ENCODE data around the gene UBQLN4. TPM values are rescaled to one million over a fixed set of nuclear protein-coding genes. Genes with fewer than 3 reads are reported as not detected.
"Not testable (repeated sequence)": the region's sequence is repeated elsewhere in the genome, so short reads cannot be mapped to it uniquely, and the experiment has no call there.

UBQLN4 gene
- total RNA-seq, 2 experiments from 2014 or later: 32.7 to 32.9 TPM

DNA sequence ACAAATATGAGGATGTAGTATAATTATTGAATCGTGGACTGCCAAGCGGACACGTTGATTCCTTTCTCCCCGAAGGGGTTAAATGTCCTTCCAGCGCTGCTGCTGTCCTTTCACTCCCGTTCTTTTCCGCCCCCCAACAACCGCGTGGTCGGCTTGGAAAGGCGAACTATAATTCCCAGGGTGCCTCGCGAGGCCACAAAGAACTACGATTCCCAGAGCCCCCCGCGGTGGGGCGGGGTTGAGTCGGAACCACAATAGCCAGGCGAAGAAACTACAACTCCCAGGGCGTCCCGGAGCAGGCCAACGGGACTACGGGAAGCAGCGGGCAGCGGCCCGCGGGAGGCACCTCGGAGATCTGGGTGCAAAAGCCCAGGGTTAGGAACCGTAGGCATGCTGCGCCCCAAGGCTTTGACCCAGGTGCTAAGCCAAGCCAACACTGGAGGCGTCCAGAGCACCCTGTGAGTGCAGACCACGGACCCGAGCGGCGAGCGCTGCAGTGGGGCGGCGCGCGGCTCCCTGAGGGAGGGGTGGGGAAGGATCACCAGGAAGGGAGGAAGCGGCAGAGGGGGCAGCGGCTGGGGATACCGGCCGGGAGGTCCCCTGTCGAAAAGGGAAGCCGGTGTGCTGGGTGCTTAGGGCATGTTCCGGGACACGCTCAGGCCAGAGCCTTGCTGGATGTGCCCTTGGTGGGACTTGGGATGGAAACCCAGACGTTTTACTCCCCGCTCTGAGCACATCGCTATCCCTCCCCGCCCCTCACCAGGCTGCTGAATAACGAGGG lies 1.1 kb upstream of the UBQLN4 start, which contains the start of gene LAMTOR2:
LAMTOR2 (plus strand) TSS at position 283 of the 781 bp plus-strand sequence; CDS start at position 391, 108 bp downstream.
- ChIA-PET POLR2A (no interaction called here), CTCF (interaction anchor here (1.2 to 2.2 kb wide), 3 partner anchors 12 to 34 kb away, joined by 3 to 11 read pairs (median 4); partner anchors contain the start of gene SSR2)
- Mint-ChIP-seq H3K9me3 (no peaks in the 10 kb centered on the region), H3K36me3 (peaks cover 6% of the 10 kb centered on the region), H3K27me3 (no peaks in the 10 kb centered on the region), H3K27ac (peak within 1 kb of the TSS; percentile 96), H3K4me1 (ENCODE audit: low read depth) (peaks cover 27% of the 10 kb centered on the region), H3K4me3 (peak within 1 kb of the TSS; percentile 93)
- intact Hi-C loops (cut with micrococcal nuclease): loop anchor here (1.0 to 10.0 kb wide), 7 partner anchors 34 to 310 kb away; partner anchors contain the start of genes KHDC4, RIT1, SSR2 and SYT11
- DNase-seq: peak; percentile 98

- Mint-ChIP-seq H3K4me1 (ENCODE audit: low read depth) (peaks cover 27% of the 10 kb centered on the region), H3K9me3 (no peaks in the 10 kb centered on the region), H3K27me3 (no peaks in the 10 kb centered on the region), H3K36me3 (peaks cover 15% of the 10 kb centered on the region), H3K4me3 (peak overlapping the region; percentile 93), H3K27ac (peak overlapping the region; percentile 78)
- DNase-seq: peak; percentile 79
- ChIA-PET CTCF (interaction anchor here (0.7 to 2.2 kb wide), 6 partner anchors 14 to 197 kb away, joined by 3 to 11 read pairs (median 4); partner anchors contain the start of genes SSR2 and SYT11), POLR2A (interaction anchor here (0.7 to 1.1 kb wide), 2 partner anchors 37 to 48 kb away, joined by 3 to 4 read pairs; no protein-coding TSS in a partner anchor)
- intact Hi-C loops (cut with micrococcal nuclease): loop anchor here (10.0 kb wide), 1 partner anchor 308 kb away; no protein-coding TSS in a partner anchor
These were observed 483 bp downstream of the UBQLN4 start for GRCh38 chr1:156052862-156053767.

- no peak overlapping the region for H3K4me3 Mint-ChIP-seq
These were observed 2.4 kb downstream of the UBQLN4 start for GRCh38 chr1:156051011-156051725.

DNA sequence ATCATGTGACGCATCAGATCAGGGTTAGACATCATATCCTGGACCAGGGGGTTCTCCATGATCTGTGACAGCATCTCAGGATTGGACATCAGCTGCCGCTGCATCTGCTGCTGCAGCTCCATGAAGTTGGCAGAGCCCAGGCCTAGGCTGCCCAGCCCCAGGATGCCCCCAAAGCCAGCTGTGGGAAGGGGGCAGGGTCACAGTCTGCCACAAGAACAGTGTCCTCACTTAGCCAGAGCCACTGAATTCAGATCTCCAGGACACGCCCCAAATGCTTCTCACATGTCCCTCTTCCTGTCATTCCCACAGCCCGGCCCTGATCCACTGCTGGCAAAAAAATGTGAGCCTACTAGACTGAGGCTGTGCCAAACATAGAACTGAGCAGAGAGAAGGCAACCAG lies 3.2 kb downstream of the UBQLN4 start:
- ChIA-PET POLR2A (no interaction called here), CTCF (interaction anchor here (0.6 kb wide), 1 partner anchor 35 kb away, joined by 3 read pairs; no protein-coding TSS in a partner anchor)
- DNase-seq: no peak
- Mint-ChIP-seq H3K36me3 (peaks cover 12% of the 10 kb centered on the region), H3K27me3 (no peaks in the 10 kb centered on the region), H3K4me3 (no peak overlapping the region), H3K27ac (no peak overlapping the region), H3K9me3 (no peaks in the 10 kb centered on the region), H3K4me1 (ENCODE audit: low read depth) (peaks cover 17% of the 10 kb centered on the region)
- intact Hi-C loops (cut with micrococcal nuclease): loop anchor here (10.0 kb wide), 1 partner anchor 306 kb away; no protein-coding TSS in a partner anchor

More at GRCh38 chr1:156051011-156051725, 2.4 kb downstream of the UBQLN4 start:
- H3K4me1 Mint-ChIP-seq (ENCODE audit: low read depth): peaks cover 22% of the 10 kb centered on the region
- no peak for DNase-seq
- peaks cover 12% of the 10 kb centered on the region for H3K36me3 Mint-ChIP-seq
- no peak overlapping the region for H3K27ac Mint-ChIP-seq
- H3K9me3 Mint-ChIP-seq: no peaks in the 10 kb centered on the region
- POLR2A ChIA-PET: no interaction called here
- no peaks in the 10 kb centered on the region for H3K27me3 Mint-ChIP-seq
- CTCF ChIA-PET: interaction anchor here (0.7 to 1.1 kb wide), 3 partner anchors 15 to 30 kb away, joined by 3 to 6 read pairs (median 5); no protein-coding TSS in a partner anchor
- intact Hi-C loops (cut with micrococcal nuclease): loop anchor here (10.0 kb wide), 1 partner anchor 306 kb away; no protein-coding TSS in a partner anchor

DNA sequence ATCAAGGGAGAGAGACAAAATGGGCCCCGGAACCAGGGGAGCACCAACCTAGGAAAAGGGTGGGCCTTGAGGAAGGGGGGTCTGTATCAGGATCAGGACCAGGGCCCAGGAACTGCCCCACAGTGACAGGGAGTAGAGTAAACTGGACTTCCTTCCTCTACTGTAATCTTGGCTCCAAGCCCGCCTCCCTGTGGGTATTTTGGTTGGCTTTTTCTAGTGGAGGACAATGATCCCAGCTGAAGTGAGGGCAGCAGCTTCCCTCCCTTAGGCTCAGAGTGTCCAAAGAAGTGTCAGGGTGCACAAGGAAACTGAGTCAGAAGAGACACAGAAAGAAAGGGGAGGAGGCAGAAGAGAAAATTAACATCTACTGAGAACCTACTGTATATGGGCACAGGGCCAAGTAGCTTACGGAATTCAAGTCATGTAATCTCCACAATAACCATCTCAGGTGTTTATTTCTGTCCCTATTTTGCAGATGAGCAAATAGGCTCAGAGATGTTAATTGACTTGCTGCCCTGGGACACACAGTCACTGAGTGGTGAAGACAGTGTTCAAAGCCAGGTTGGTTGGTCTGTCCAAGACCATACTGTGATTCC lies 4.8 kb downstream of the UBQLN4 start:
- peaks cover 12% of the 10 kb centered on the region for H3K36me3 Mint-ChIP-seq
- no peak for DNase-seq
- H3K27ac Mint-ChIP-seq: no peak overlapping the region
- ChIA-PET CTCF (interaction anchor here (1.0 kb wide), 1 partner anchor 41 kb away, joined by 3 read pairs; no protein-coding TSS in a partner anchor), POLR2A (no interaction called here)
- H3K4me1 Mint-ChIP-seq (ENCODE audit: low read depth): peaks cover 18% of the 10 kb centered on the region
- no peaks in the 10 kb centered on the region for H3K9me3 Mint-ChIP-seq
- intact Hi-C loops (cut with micrococcal nuclease): no loop called here
- no peak overlapping the region for H3K4me3 Mint-ChIP-seq
- H3K27me3 Mint-ChIP-seq: no peaks in the 10 kb centered on the region

GRCh38 chr1:156045076-156045475 lies 8.5 kb downstream of the UBQLN4 start:
- Mint-ChIP-seq H3K27me3 (no peaks in the 10 kb centered on the region), H3K27ac (no peak overlapping the region), H3K4me1 (ENCODE audit: low read depth) (peaks cover 6% of the 10 kb centered on the region), H3K4me3 (no peak overlapping the region), H3K9me3 (no peaks in the 10 kb centered on the region), H3K36me3 (peaks cover 19% of the 10 kb centered on the region)
- CTCF ChIA-PET: interaction anchor here (0.6 to 1.5 kb wide), 3 partner anchors 20 to 349 kb away, joined by 3 to 9 read pairs (median 5); no protein-coding TSS in a partner anchor
- POLR2A ChIA-PET: interaction anchor here (0.5 to 0.7 kb wide), 2 partner anchors 52 to 97 kb away, joined by 3 read pairs; no protein-coding TSS in a partner anchor
- no peak for DNase-seq
- intact Hi-C loops (cut with micrococcal nuclease): no loop called here

DNA sequence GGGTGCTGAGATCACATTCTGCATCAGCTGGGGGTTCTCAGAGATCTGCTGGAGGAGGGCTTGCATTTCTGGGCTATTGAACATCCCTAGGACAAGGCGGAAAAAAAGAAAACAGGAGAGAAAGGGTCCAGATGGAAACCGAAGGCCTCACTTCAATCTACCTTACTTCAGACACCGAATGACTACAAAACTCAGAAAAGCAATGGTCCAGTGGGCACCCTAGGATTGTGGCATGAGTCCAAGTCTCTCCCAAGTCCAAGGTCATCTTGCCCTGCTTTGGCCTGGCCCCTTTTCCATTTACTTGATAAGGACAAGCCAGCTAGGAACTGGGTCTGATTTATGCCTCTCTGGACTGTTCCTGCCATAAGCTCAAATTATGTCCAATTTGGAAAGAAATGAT lies 10.8 kb downstream of the UBQLN4 start:
- ChIA-PET POLR2A (no interaction called here), CTCF (interaction anchor here (0.6 kb wide), 1 partner anchor 136 kb away, joined by 3 read pairs; no protein-coding TSS in a partner anchor)
- no peaks in the 10 kb centered on the region for H3K27me3 Mint-ChIP-seq
- DNase-seq: no peak
- H3K4me1 Mint-ChIP-seq (ENCODE audit: low read depth): peaks cover 6% of the 10 kb centered on the region
- peaks cover 8% of the 10 kb centered on the region for H3K36me3 Mint-ChIP-seq
- intact Hi-C loops (cut with micrococcal nuclease): no loop called here
- no peaks in the 10 kb centered on the region for H3K9me3 Mint-ChIP-seq
- H3K4me3 Mint-ChIP-seq: no peak overlapping the region
- no peak overlapping the region for H3K27ac Mint-ChIP-seq

- H3K4me3 Mint-ChIP-seq; DNase-seq; H3K27me3 Mint-ChIP-seq; H3K4me1 Mint-ChIP-seq (ENCODE audit: low read depth); POLR2A ChIA-PET; intact Hi-C loops (cut with micrococcal nuclease); H3K36me3 Mint-ChIP-seq; H3K27ac Mint-ChIP-seq; H3K9me3 Mint-ChIP-seq: not testable (repeated sequence)
- CTCF ChIA-PET: interaction anchor here (1.1 kb wide), 1 partner anchor 104 kb away, joined by 3 read pairs; no protein-coding TSS in a partner anchor
These were observed 18.6 kb downstream of the UBQLN4 start for GRCh38 chr1:156034991-156035390.

DNA sequence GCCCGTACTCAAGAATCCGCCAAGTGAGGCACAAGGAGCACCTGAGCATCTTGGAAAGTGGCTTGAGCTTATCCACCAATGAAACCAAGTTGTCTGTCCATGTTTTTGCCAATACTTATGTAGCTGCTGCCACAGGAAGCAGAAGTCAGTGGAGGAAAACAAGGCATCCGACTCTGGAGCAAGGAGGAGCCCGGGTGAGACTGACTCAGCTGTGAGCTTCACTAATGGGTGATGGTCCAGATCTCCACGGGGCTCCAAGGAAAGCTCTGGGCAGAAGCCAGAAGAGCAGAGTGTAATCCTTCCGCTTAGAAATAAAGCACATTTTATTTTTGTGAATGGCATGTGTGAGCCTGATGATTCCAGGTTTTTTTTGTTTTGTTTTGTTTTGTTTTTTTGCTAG lies 20.6 kb downstream of the UBQLN4 start:
- intact Hi-C loops (cut with micrococcal nuclease): no loop called here
- Mint-ChIP-seq H3K27me3 (no peaks in the 10 kb centered on the region), H3K27ac (no peak overlapping the region), H3K4me3 (no peak overlapping the region), H3K36me3 (peaks cover 3% of the 10 kb centered on the region), H3K9me3 (no peaks in the 10 kb centered on the region), H3K4me1 (ENCODE audit: low read depth) (no peaks in the 10 kb centered on the region)
- ChIA-PET POLR2A (interaction anchor here (0.7 kb wide), 1 partner anchor 114 kb away, joined by 3 read pairs; no protein-coding TSS in a partner anchor), CTCF (no interaction called here)
- DNase-seq: no peak

DNA sequence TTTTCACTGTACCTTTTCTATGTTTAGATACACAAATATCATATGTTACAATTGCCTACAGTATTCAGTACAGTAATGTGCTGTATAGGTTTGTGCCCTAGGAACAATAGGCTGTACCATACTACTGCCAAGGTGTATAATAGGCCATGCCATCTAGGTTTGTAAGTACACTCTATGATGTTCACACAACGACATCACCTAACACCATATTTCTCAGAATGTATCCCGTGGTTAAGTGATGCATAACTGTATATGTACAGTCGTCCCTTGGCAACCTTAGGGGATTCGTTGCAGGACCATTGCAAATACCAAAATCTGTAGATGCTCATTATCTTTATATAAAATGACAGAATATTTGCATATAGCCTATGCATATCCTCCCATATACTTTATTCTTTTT lies 27.0 kb downstream of the UBQLN4 start:
- no peak overlapping the region for H3K4me3 Mint-ChIP-seq
- no peaks in the 10 kb centered on the region for H3K27me3 Mint-ChIP-seq
- ChIA-PET POLR2A (no interaction called here), CTCF (interaction anchor here (0.6 to 1.7 kb wide), 3 partner anchors 25 to 39 kb away, joined by 3 to 21 read pairs (median 6); no protein-coding TSS in a partner anchor)
- no peaks in the 10 kb centered on the region for H3K9me3 Mint-ChIP-seq
- no peak for DNase-seq
- intact Hi-C loops (cut with micrococcal nuclease): loop anchor here (2.0 kb wide), 1 partner anchor 40 kb away; no protein-coding TSS in a partner anchor
- peaks cover 6% of the 10 kb centered on the region for H3K4me1 Mint-ChIP-seq (ENCODE audit: low read depth)
- no peaks in the 10 kb centered on the region for H3K36me3 Mint-ChIP-seq
- no peak overlapping the region for H3K27ac Mint-ChIP-seq

Data from activated CD4-positive, alpha-beta memory T cell treated with anti-CD3 and anti-CD28 coated beads for 36 hours (primary cell).